ENCODE results near the gene GPR26. TPM values are rescaled to one million over a fixed set of nuclear protein-coding genes. Genes with fewer than 3 reads are reported as not detected.
"Not testable (repeated sequence)": the region's sequence is repeated elsewhere in the genome, so short reads cannot be mapped to it uniquely, and the experiment has no call there.

Gene GPR26
- total and polyA plus RNA-seq, 11 donors, result not detected

- H3K36me3 ChIP-seq, result no peaks in the 10 kb centered on the region
- no peaks in the 10 kb centered on the region for H3K9me3 ChIP-seq
- DNase-seq (no peak), ATAC-seq (no peak)
- 66 to 73% (median 69%) methylated on average over 2 of the region's 2 CpGs for WGBS, 4 donors
- H3K27ac ChIP-seq, result no peak overlapping the region
- no peaks in the 10 kb centered on the region for H3K4me1 ChIP-seq
- intact Hi-C loops (cut with DNase I), result no loop called here
- no peak overlapping the region for H3K4me3 ChIP-seq
- TF ChIP-seq CTCF (IDR thresholded peaks at IDR 0.05) (no peak), POLR2A (IDR thresholded peaks at IDR 0.05) (no peak)
- no peaks in the 10 kb centered on the region for H3K27me3 ChIP-seq
Measured at GRCh38 chr10:123726836-123727235, 60.7 kb downstream of the GPR26 start.

- Histone ChIP-seq H3K4me1 (no peaks in the 10 kb centered on the region), H3K27ac (no peak overlapping the region), H3K9me3 (peaks cover 0 to 3% (median 0%) of the 10 kb centered on the region in 12 donors), H3K27me3 (no peaks in the 10 kb centered on the region), H3K4me3 (no peak overlapping the region), H3K36me3 (no peaks in the 10 kb centered on the region)
- intact Hi-C loops (cut with DNase I), result no loop called here
- WGBS, 4 donors, result 72 to 79% (median 76%) methylated on average over 6 of the region's 6 CpGs
- DNase-seq, result no peak
- TF ChIP-seq CTCF (IDR thresholded peaks at IDR 0.05), result no peak
- no peak for TF ChIP-seq POLR2A (IDR thresholded peaks at IDR 0.05)
- no peak for ATAC-seq
Measured at GRCh38 chr10:123729523-123729922, 63.4 kb downstream of the GPR26 start.

GRCh38 chr10:123736917-123737316, 70.8 kb downstream of the GPR26 start:
- ATAC-seq, H3K27me3 ChIP-seq, H3K4me1 ChIP-seq: not testable (repeated sequence)

GRCh38 chr10:123741146-123741545, 75.0 kb downstream of the GPR26 start:
- Histone ChIP-seq H3K27ac (no peak overlapping the region), H3K36me3 (no peaks in the 10 kb centered on the region), H3K4me1 (peaks cover 0 to 8% (median 0%) of the 10 kb centered on the region in 12 donors), H3K4me3 (no peak overlapping the region), H3K27me3 (no peaks in the 10 kb centered on the region), H3K9me3 (peaks cover 0 to 12% (median 2%) of the 10 kb centered on the region in 12 donors)
- no peak for TF ChIP-seq POLR2A (IDR thresholded peaks at IDR 0.05)
- TF ChIP-seq CTCF (IDR thresholded peaks at IDR 0.05), result no peak
- ATAC-seq (no peak), DNase-seq (no peak)
- intact Hi-C loops (cut with DNase I), result no loop called here
- WGBS, 4 donors, result 65 to 75% (median 73%) methylated on average over 7 of the region's 7 CpGs

More at GRCh38 chr10:123736917-123737316, 70.8 kb downstream of the GPR26 start:
- intact Hi-C loops (cut with DNase I); DNase-seq; H3K4me3 ChIP-seq; H3K36me3 ChIP-seq; H3K27ac ChIP-seq: not testable (repeated sequence)
- peaks cover 0 to 20% (median 3%) of the 10 kb centered on the region in 12 donors for H3K9me3 ChIP-seq
- WGBS, 4 donors, result 60 to 92% (median 89%) methylated on average over 4 of the region's 4 CpGs

GRCh38 chr10:123741711-123742110, 75.6 kb downstream of the GPR26 start:
- H3K27ac ChIP-seq, result no peak overlapping the region
- peaks cover 0 to 10% (median 2%) of the 10 kb centered on the region in 12 donors for H3K9me3 ChIP-seq
- DNase-seq (no peak), ATAC-seq (no peak)
- intact Hi-C loops (cut with DNase I), result no loop called here
- no peak overlapping the region for H3K4me3 ChIP-seq
- 86 to 96% (median 90%) methylated on average over 5 of the region's 5 CpGs for WGBS, 4 donors
- no peaks in the 10 kb centered on the region for H3K36me3 ChIP-seq
- H3K27me3 ChIP-seq, result no peaks in the 10 kb centered on the region
- H3K4me1 ChIP-seq, result peaks cover 0 to 8% (median 0%) of the 10 kb centered on the region in 12 donors
- TF ChIP-seq POLR2A (IDR thresholded peaks at IDR 0.05), result no peak
- no peak for TF ChIP-seq CTCF (IDR thresholded peaks at IDR 0.05)
